Ishikawa (cell line): ENCODE results near the gene B3GALT5.

Experiments
- CEBPB ChIP-seq: IDR thresholded peaks from 2 replicates; pipeline ENCODE4 v1.6.1; 2012
- CREB1 ChIP-seq: IDR thresholded peaks from 2 replicates; pipeline ENCODE4 v1.6.1; 2012; ENCODE audit warnings: low read depth
- EGR1 ChIP-seq: IDR thresholded peaks from 2 replicates; pipeline ENCODE4 v1.6.1; 2012
- EP300 ChIP-seq: IDR thresholded peaks from 2 replicates; pipeline ENCODE4 v1.6.1; 2012; ENCODE audit warnings: borderline replicate concordance
- FOXM1 ChIP-seq: IDR thresholded peaks from 2 replicates; pipeline ENCODE4 v1.6.1; 2012; ENCODE audit warnings: low read depth, borderline replicate concordance
- MAX ChIP-seq: IDR thresholded peaks from 2 replicates; pipeline ENCODE4 v1.6.1; 2012
- NFIC ChIP-seq: IDR thresholded peaks from 2 replicates; pipeline ENCODE4 v1.6.1; 2012
- RAD21 ChIP-seq: IDR thresholded peaks from 2 replicates; pipeline ENCODE4 v1.6.1; 2012; ENCODE audit warnings: low read depth
- REST ChIP-seq: IDR thresholded peaks from 2 replicates; pipeline ENCODE4 v1.6.1; 2012; ENCODE audit warnings: low read depth, mild to moderate bottlenecking
- TAF1 ChIP-seq: IDR thresholded peaks from 2 replicates; pipeline ENCODE4 v1.6.1; 2012; ENCODE audit warnings: low read depth, mild to moderate bottlenecking
- TCF12 ChIP-seq: IDR thresholded peaks from 2 replicates; pipeline ENCODE4 v1.6.1; 2012; ENCODE audit warnings: low read depth
- TEAD4 ChIP-seq: IDR thresholded peaks from 2 replicates; pipeline ENCODE4 v1.6.1; 2012
- YY1 ChIP-seq: IDR thresholded peaks from 2 replicates; pipeline ENCODE4 v1.6.1; 2012; ENCODE audit warnings: low read depth
- ZBTB7A ChIP-seq: IDR thresholded peaks from 2 replicates; pipeline ENCODE4 v1.6.1; 2012; ENCODE audit warnings: low read depth
- TF ChIP-seq, protein P1 (sequence below): IDR thresholded peaks from 2 replicates; pipeline ENCODE4 v1.6.1; 2012

B3GALT5 gene

GRCh38 chr21:39690454-39690853 lies 77.7 kb downstream of the B3GALT5 start:
- no peak for TF ChIP-seq NFIC
- TF ChIP-seq CREB1, result no peak
- no peak for TF ChIP-seq CEBPB
- TF ChIP-seq YY1, result no peak
- TF ChIP-seq RAD21, result no peak
- TF ChIP-seq REST, result no peak
- no peak for TF ChIP-seq EGR1
- TF ChIP-seq, protein P1, sequence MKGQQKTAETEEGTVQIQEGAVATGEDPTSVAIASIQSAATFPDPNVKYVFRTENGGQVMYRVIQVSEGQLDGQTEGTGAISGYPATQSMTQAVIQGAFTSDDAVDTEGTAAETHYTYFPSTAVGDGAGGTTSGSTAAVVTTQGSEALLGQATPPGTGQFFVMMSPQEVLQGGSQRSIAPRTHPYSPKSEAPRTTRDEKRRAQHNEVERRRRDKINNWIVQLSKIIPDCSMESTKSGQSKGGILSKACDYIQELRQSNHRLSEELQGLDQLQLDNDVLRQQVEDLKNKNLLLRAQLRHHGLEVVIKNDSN, result no peak
- TF ChIP-seq TAF1, result no peak
- no peak for TF ChIP-seq EP300
- TF ChIP-seq MAX, result no peak
- TF ChIP-seq TEAD4, result no peak
- TF ChIP-seq FOXM1, result no peak
- no peak for TF ChIP-seq TCF12
- TF ChIP-seq ZBTB7A, result no peak

GRCh38 chr21:39694750-39695149 lies 82.0 kb downstream of the B3GALT5 start:
- no peak for TF ChIP-seq EP300
- TF ChIP-seq TAF1, result no peak
- no peak for TF ChIP-seq REST
- no peak for TF ChIP-seq MAX
- TF ChIP-seq, protein P1, result no peak
- no peak for TF ChIP-seq TEAD4
- no peak for TF ChIP-seq CEBPB
- no peak for TF ChIP-seq EGR1
- TF ChIP-seq TCF12, result no peak
- no peak for TF ChIP-seq CREB1
- TF ChIP-seq YY1, result no peak
- no peak for TF ChIP-seq ZBTB7A
- TF ChIP-seq RAD21, result no peak
- no peak for TF ChIP-seq NFIC

DNA sequence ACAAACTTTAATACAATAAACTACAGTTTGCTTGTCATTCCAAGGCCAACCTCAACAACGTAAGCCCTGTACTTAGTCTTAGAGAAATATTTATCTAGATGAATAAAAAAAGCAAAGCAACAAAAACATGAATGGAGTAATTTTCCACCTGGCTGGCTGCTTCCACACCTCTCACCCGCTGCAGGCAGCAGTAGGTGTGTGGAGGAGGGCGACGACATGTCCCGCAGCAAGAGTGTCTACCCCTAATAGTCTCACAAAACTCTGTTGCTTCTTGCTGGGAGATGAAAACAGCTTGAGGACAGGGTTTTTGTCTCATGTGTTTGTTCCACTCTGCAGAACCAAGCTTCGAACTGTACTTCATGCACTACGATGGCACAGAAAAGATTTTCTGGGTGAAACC lies 83.5 kb downstream of the B3GALT5 start:
- TF ChIP-seq TCF12 (no peak), ZBTB7A (no peak)

DNA sequence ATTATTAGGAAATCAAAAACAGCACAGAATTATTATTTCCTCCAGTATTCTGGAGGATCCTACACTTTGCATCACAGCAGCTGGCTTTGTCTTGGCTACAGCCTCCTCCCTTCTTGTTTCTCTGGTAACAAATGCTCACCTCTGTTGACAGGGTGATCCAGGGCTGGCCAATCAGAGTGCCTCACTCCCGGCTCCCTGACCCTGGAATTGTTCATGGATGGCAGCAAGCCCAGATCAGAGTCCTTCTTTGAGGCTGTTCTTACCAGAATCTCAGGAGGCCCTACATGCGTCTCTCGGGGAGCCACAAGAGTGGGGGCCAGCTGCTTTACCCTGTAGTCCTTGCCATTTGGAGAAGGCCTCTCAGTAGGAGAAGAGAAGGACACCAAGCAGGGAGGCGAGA lies 83.9 kb downstream of the B3GALT5 start:
- TF ChIP-seq EP300 (no peak), MAX (no peak), RAD21 (no peak), TAF1 (no peak), FOXM1 (no peak), YY1 (no peak), ZBTB7A (no peak), NFIC (no peak), CREB1 (no peak), EGR1 (no peak)

DNA sequence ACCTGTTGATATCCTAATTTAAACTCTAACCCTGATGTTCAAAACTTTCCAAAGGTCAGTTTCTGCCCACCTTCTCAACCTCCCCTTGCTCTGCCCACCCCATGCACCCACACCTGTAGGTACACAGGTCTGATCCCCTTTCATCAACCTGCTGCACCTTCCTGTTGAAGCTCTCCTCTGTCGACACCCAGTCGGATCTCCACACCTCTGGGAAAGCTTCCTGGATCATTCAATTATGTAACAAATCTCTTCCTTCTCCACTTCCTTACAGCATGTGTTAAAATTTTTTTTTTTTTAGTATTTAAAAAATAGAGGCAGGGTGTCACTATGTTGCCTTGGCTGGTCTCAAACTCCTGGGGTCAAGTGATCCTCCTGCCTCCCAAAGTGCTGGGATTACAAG lies 87.6 kb downstream of the B3GALT5 start:
- TF ChIP-seq, protein P1, result no peak
- no peak for TF ChIP-seq TCF12
- TF ChIP-seq YY1, result no peak

- TF ChIP-seq TCF12, result no peak
- TF ChIP-seq NFIC, result no peak
- TF ChIP-seq, protein P1, result no peak
- TF ChIP-seq EGR1, result no peak
- TF ChIP-seq REST, result no peak
- no peak for TF ChIP-seq TEAD4
- TF ChIP-seq FOXM1, result no peak
- no peak for TF ChIP-seq ZBTB7A
These were observed 90.8 kb downstream of the B3GALT5 start for GRCh38 chr21:39703578-39703977.
